ENCODE results near the gene TMEM167A. TPM values are rescaled to one million over a fixed set of nuclear protein-coding genes. Genes with fewer than 3 reads are reported as not detected.

TMEM167A gene
- total and polyA plus RNA-seq, 2 of the 8 experiments (the other 6 are each of a cell fraction or from before 2014, with no cell fraction given): 50.6 to 178 TPM

- no peak for TF ChIP-seq SP2 (IDR thresholded peaks at IDR 0.05; ENCODE audit: low read length)
- TF ChIP-seq KDM5A (IDR thresholded peaks at IDR 0.05; ENCODE audit: low read length): no peak
- TF ChIP-seq RNF2 (IDR thresholded peaks at IDR 0.05; ENCODE audit: borderline replicate concordance, low read depth, low read length, missing control alignments, poor library complexity, severe bottlenecking): no peak
- no peak for TF ChIP-seq CTBP2 (IDR thresholded peaks at IDR 0.05; ENCODE audit: borderline replicate concordance, insufficient read depth, insufficient read length, low read length)
- TF ChIP-seq POLR2AphosphoS5 (IDR thresholded peaks at IDR 0.05; ENCODE audit: low read depth, low read length): no peak
- TF ChIP-seq SAP30 (IDR thresholded peaks at IDR 0.05; ENCODE audit: insufficient read depth, insufficient replicate concordance, low read length): no peak
- TF ChIP-seq TAF1 (IDR thresholded peaks at IDR 0.05; ENCODE audit: low read depth, low read length): no peak
- no peak for TF ChIP-seq CEBPB (IDR thresholded peaks at IDR 0.05; ENCODE audit: low read depth, low read length)
- no peak for TF ChIP-seq SRF (IDR thresholded peaks at IDR 0.05; ENCODE audit: low read depth, low read length)
Observed at GRCh38 chr5:83050723-83051340, 26.4 kb downstream of the TMEM167A start (continued).

Measured in H1 (cell line).